SK-N-SH (cell line): ENCODE data around the gene IFI6. TPM values are rescaled to one million over a fixed set of nuclear protein-coding genes. Genes with fewer than 3 reads are reported as not detected.

Experiments
- CTCF ChIA-PET: fragments of 300-600, 350-600 bp; formaldehyde crosslinking; extraction: SDS; loops from one replicate; lab custom pipeline; 2021; lab: Yijun Ruan, JAX
- POLR2A ChIA-PET: fragments of 350-600 bp; sonication (Branson Sonifier 250); formaldehyde crosslinking; extraction: SDS; loops from one replicate; lab custom pipeline; 2020; ENCODE audit warnings: antibody characterized with exemption, inconsistent platforms; lab: Yijun Ruan, JAX
- DNase-seq: peaks from one replicate; pipeline ENCODE4 v3.0.0; 2012
- H2AFZ ChIP-seq: fragments of 200-600 bp; sonication (generic); 2 replicates; pipeline ENCODE4 v1.8.1; 2016; ENCODE audit warnings: antibody characterized with exemption, mild to moderate bottlenecking, low read depth
- H3F3A ChIP-seq: fragments of 200-600 bp; sonication (generic); replicated peaks from 2 replicates; pipeline ENCODE3; 2016; ENCODE audit warnings: antibody characterized with exemption, mild to moderate bottlenecking; ENCODE audit not compliant: insufficient read depth
- H3K27ac ChIP-seq, 2 experiments: fragments of 200-500 bp in 1 of 2; fragments of 200-600 bp in 1 of 2; sonication (Bioruptor generic) in 1 of 2; sonication (generic), shearing (Covaris generic) in 1 of 2; 2 replicates each; pipeline versions ENCODE4 v1.5.1 to v1.6.1; 2014 to 2016; ENCODE audit warnings: low read depth in 2 of 2, inconsistent platforms in 1 of 2, low read length in 1 of 2, mild to moderate bottlenecking in 1 of 2, mixed read lengths in 1 of 2
- H3K27me3 ChIP-seq: fragments of 200-600 bp; sonication (generic), shearing (Covaris generic); 2 replicates; pipeline ENCODE4 v1.6.1; 2016; ENCODE audit warnings: mixed run types; ENCODE audit not compliant: insufficient read depth
- H3K36me3 ChIP-seq, 2 experiments: fragments of 200-500 bp in 1 of 2; fragments of 200-600 bp in 1 of 2; sonication (Bioruptor generic) in 1 of 2; sonication (generic) in 1 of 2; replicated peaks in 1 of 2; 2 replicates each; pipeline versions ENCODE3 to v1.5.1; 2014 to 2016; ENCODE audit warnings: low read length in 1 of 2, mild to moderate bottlenecking in 1 of 2; ENCODE audit not compliant: insufficient read depth in 2 of 2, control insufficient read depth in 1 of 2
- H3K4me1 ChIP-seq, 2 experiments: fragments of 200-500 bp in 1 of 2; fragments of 200-600 bp in 1 of 2; sonication (Bioruptor generic) in 1 of 2; sonication (generic), shearing (Covaris generic) in 1 of 2; 2 replicates each; pipeline versions ENCODE4 v1.5.1 to v1.6.1; 2014 to 2016; ENCODE audit warnings: low read depth in 1 of 2, low read length in 1 of 2, mixed run types in 1 of 2; ENCODE audit not compliant: insufficient read depth in 2 of 2, control insufficient read depth in 1 of 2
- H3K4me2 ChIP-seq: fragments of 200-600 bp; sonication (generic), shearing (Covaris generic); 2 replicates; pipeline ENCODE4 v1.6.1; 2017; ENCODE audit warnings: mixed run types
- H3K4me3 ChIP-seq, 2 experiments: fragments of 200-500 bp in 1 of 2; fragments of 200-600 bp in 1 of 2; sonication (Bioruptor generic) in 1 of 2; sonication (generic), shearing (Covaris generic) in 1 of 2; 2 replicates each; pipeline versions ENCODE4 v1.5.1 to v1.8.1; 2014 to 2016; ENCODE audit warnings: low read depth in 2 of 2, inconsistent platforms in 1 of 2, low read length in 1 of 2, mild to moderate bottlenecking in 1 of 2, mixed read lengths in 1 of 2, moderate library complexity in 1 of 2
- H3K79me2 ChIP-seq: fragments of 200-600 bp; sonication (generic); 2 replicates; pipeline ENCODE4 v1.8.1; 2017; ENCODE audit warnings: mild to moderate bottlenecking; ENCODE audit not compliant: insufficient read depth
- H3K9ac ChIP-seq: fragments of 200-600 bp; sonication (generic); 2 replicates; pipeline ENCODE4 v1.6.1; 2017; ENCODE audit warnings: mixed run types
- H3K9me2 ChIP-seq: fragments of 200-600 bp; sonication (generic); 2 replicates; pipeline ENCODE4 v1.6.1; 2017; ENCODE audit warnings: mixed run types
- H3K9me3 ChIP-seq: fragments of 200-600 bp; sonication (generic); 2 replicates; pipeline ENCODE4 v1.6.1; 2017; ENCODE audit warnings: mixed run types, mild to moderate bottlenecking, moderate library complexity
- H4K20me1 ChIP-seq: fragments of 200-600 bp; sonication (generic); 2 replicates; pipeline ENCODE4 v1.6.1; 2017; ENCODE audit warnings: mild to moderate bottlenecking, mixed run types; ENCODE audit not compliant: insufficient read depth
- FOSL2 ChIP-seq: IDR thresholded peaks from 2 replicates; pipeline ENCODE4 v1.4.0; 2012; ENCODE audit warnings: low read depth, mild to moderate bottlenecking, moderate library complexity, borderline replicate concordance
- GABPA ChIP-seq: IDR thresholded peaks from 2 replicates; pipeline ENCODE4 v1.4.0; 2012; ENCODE audit warnings: low read depth, mild to moderate bottlenecking
- GATA2 ChIP-seq: sonication (generic); formaldehyde crosslinking; IDR thresholded peaks from 2 replicates; pipeline ENCODE4 v1.5.0; 2020; ENCODE audit warnings: mild to moderate bottlenecking, missing genetic modification reagents
- MXI1 ChIP-seq: IDR thresholded peaks from 2 replicates; pipeline ENCODE4 v1.6.1; 2012; ENCODE audit warnings: mild to moderate bottlenecking, low read depth, low read length, improper control_type of control experiment
- SMC3 ChIP-seq: IDR thresholded peaks from 2 replicates; pipeline ENCODE4 v1.6.1; 2012; ENCODE audit warnings: low read depth, low read length, improper control_type of control experiment
- WGBS: methylation state at CpG from one replicate; pipeline ENCODE4 v1.1.6; 2017; ENCODE audit warnings: low lambda C conversion rate; 5-methylcytosine and 5-hydroxymethylcytosine counted together
- polyA plus RNA-seq, 3 experiments: library from polyadenylated mRNA; depleted of rRNA; stranded (reverse); fragments of >200 nt; gene quantifications; 2 replicates each; pipeline ENCODE4 v1.2.3, GENCODE V29; 2012
- TF ChIP-seq, protein P1 (sequence below): IDR thresholded peaks from 2 replicates; pipeline ENCODE4 v1.4.0; 2012; ENCODE audit warnings: low read depth
- TF ChIP-seq, protein P2 (sequence below): IDR thresholded peaks from 2 replicates; pipeline ENCODE4 v1.4.0; 2012; ENCODE audit warnings: low read depth, borderline replicate concordance

The IFI6 gene
- polyA plus RNA-seq, 1 of the 3 experiments (the other 2 are of a cell fraction) = 35.6 TPM

- H2AFZ ChIP-seq = no peak overlapping the region
- H3K79me2 ChIP-seq = no peaks in the 10 kb centered on the region
- TF ChIP-seq GABPA = no peak
- TF ChIP-seq, protein P1, sequence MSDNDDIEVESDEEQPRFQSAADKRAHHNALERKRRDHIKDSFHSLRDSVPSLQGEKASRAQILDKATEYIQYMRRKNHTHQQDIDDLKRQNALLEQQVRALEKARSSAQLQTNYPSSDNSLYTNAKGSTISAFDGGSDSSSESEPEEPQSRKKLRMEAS = no peak
- TF ChIP-seq, protein P2, sequence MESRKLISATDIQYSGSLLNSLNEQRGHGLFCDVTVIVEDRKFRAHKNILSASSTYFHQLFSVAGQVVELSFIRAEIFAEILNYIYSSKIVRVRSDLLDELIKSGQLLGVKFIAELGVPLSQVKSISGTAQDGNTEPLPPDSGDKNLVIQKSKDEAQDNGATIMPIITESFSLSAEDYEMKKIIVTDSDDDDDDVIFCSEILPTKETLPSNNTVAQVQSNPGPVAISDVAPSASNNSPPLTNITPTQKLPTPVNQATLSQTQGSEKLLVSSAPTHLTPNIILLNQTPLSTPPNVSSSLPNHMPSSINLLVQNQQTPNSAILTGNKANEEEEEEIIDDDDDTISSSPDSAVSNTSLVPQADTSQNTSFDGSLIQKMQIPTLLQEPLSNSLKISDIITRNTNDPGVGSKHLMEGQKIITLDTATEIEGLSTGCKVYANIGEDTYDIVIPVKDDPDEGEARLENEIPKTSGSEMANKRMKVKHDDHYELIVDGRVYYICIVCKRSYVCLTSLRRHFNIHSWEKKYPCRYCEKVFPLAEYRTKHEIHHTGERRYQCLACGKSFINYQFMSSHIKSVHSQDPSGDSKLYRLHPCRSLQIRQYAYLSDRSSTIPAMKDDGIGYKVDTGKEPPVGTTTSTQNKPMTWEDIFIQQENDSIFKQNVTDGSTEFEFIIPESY = no peak
- ChIA-PET POLR2A (no interaction called here), CTCF (interaction anchor here (1.1 to 22.9 kb wide), 2 partner anchors 18 to 37 kb away, joined by 4 to 526 read pairs; partner anchors contain the start of gene IFI6)
- no peaks in the 10 kb centered on the region for H3K36me3 ChIP-seq
- H3K4me2 ChIP-seq = no peak overlapping the region
- no peaks in the 10 kb centered on the region for H3K27me3 ChIP-seq
- WGBS = 80% methylated on average over 9 of the region's 11 CpGs
- no peak overlapping the region for H3K9ac ChIP-seq
- H3F3A ChIP-seq = no peaks in the 10 kb centered on the region
- no peaks in the 10 kb centered on the region for H4K20me1 ChIP-seq
- H3K27ac ChIP-seq = no peak overlapping the region
- H3K9me3 ChIP-seq = no peaks in the 10 kb centered on the region
- no peaks in the 10 kb centered on the region for H3K9me2 ChIP-seq
- peaks cover 4 to 10% of the 10 kb centered on the region in 2 experiments; a peak in 1 of 4 replicates for H3K4me1 ChIP-seq
- no peak for DNase-seq
- no peak overlapping the region for H3K4me3 ChIP-seq
Measured at GRCh38 chr1:27626031-27626935, 45.7 kb downstream of the IFI6 start.

DNA sequence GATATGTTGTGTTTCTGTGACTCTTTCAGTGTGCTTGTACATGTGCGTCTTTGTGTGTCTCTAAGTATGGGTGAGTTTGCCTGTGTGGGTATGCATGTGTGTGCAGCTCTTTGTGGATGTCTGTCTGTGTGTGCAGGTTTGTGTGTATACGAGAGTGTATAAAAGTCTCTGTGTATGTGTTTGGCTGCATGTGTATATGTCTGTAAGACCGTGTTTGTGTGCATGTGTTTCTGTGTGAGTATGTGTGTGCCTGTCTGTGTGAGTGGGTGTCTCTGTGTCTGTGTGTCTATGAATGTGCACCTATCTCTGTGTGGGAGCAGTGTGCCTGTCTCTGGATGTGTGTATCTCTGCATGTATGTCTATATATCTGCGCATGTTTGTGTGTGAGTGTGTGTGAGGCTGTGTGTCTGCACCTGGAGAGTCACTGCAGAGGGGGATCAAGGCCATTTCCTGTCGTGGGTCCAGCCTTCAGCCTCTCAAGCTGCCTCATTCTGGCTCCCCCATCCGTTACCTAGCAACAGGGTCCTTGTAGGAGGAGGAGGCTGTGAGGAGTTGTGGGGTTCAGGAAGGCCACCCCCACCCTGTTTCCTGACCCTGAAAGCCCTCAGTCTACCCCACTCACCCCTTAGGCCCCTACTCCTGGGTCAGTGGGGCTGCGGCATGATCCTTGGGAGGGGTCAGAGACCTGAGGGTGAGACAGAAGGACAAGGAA lies 47.4 kb downstream of the IFI6 start:
- no peaks in the 10 kb centered on the region for H3K9me3 ChIP-seq
- no peak for DNase-seq
- WGBS = 60% methylated on average over 4 of the region's 7 CpGs

More for the DNA sequence above, 47.4 kb downstream of the IFI6 start:
- TF ChIP-seq SMC3 (no peak), FOSL2 (no peak), GATA2 (CRISPR knock-in tag) (no peak), MXI1 (no peak)
- no peak overlapping the region for H3K9ac ChIP-seq
- no peak overlapping the region for H3K4me2 ChIP-seq
- ChIA-PET CTCF (interaction anchor here (0.9 to 22.9 kb wide), 5 partner anchors 8 to 39 kb away, joined by 3 to 526 read pairs (median 4); partner anchors contain the start of gene IFI6), POLR2A (no interaction called here)
- no peaks in the 10 kb centered on the region for H3K9me2 ChIP-seq
- H3K79me2 ChIP-seq = no peaks in the 10 kb centered on the region
- H3K27ac ChIP-seq = no peak overlapping the region
- H3F3A ChIP-seq = no peaks in the 10 kb centered on the region
- no peaks in the 10 kb centered on the region for H4K20me1 ChIP-seq
- H3K27me3 ChIP-seq = no peaks in the 10 kb centered on the region
- no peaks in the 10 kb centered on the region for H3K36me3 ChIP-seq
- H3K4me1 ChIP-seq = peaks cover 4 to 8% of the 10 kb centered on the region in 2 experiments; a peak in 1 of 4 replicates
- no peak overlapping the region for H3K4me3 ChIP-seq
- no peak overlapping the region for H2AFZ ChIP-seq
